B cell (primary cell): Measurements from ENCODE around the gene NBL1. TPM values are rescaled to one million over a fixed set of nuclear protein-coding genes. Genes with fewer than 3 reads are reported as not detected.
A peak's percentile ranks its signal among the peaks of the same experiment; 100 is the strongest.

ENCODE experiments used
- ATAC-seq: fragments of 200-7000 bp; cut with Tn5 transposase; one replicate; pipeline ENCODE4 v1.10.0; 2021; ENCODE audit warnings: low read depth, mild to moderate bottlenecking, moderate number of reproducible peaks, moderate library complexity
- CTCF ChIA-PET: fragments of 350-600 bp; sonication (Branson Sonifier 250); formaldehyde crosslinking; loops from one replicate; lab custom pipeline; 2021; ENCODE audit warnings: antibody characterized with exemption, inconsistent platforms; lab: Charles Lee
- POLR2A ChIA-PET: fragments of 350-600 bp; sonication (Branson Sonifier 250); formaldehyde crosslinking; loops from one replicate; lab custom pipeline; 2021; ENCODE audit warnings: antibody characterized with exemption; lab: Charles Lee
- DNase-seq: peaks from one replicate; pipeline ENCODE4 v3.0.0; 2013
- H2AFZ ChIP-seq: 2 replicates; pipeline ENCODE4 v1.6.1; 2012; ENCODE audit warnings: mild to moderate bottlenecking, low read depth, low read length; ENCODE audit not compliant: insufficient read depth, poor library complexity, severe bottlenecking
- H3K27ac ChIP-seq, 2 donors: 1 replicate in 1 of 2; 2 replicates in 1 of 2; pipeline ENCODE4 v1.5.1; 2012 to 2013; ENCODE audit warnings: low read length in 2 of 2, mild to moderate bottlenecking in 2 of 2, moderate library complexity in 1 of 2
- H3K27me3 ChIP-seq, 4 experiments: fragments of 200-600 bp in 1 of 4; sonication (generic) in 1 of 4; replicated peaks in 1 of 4; 1 replicate in 2 of 4; 2 replicates in 2 of 4; pipeline versions ENCODE4 v1.6.1 to v1.7.0; 2013 to 2016; ENCODE audit warnings: low read length in 3 of 4, mild to moderate bottlenecking in 2 of 4, mixed read lengths in 1 of 4, moderate library complexity in 1 of 4; ENCODE audit not compliant: insufficient read depth in 4 of 4, control insufficient read depth in 3 of 4; ENCODE audit errors: control extremely low read depth in 1 of 4
- H3K36me3 ChIP-seq, 2 experiments: replicated peaks in 1 of 2; 1 replicate in 1 of 2; 2 replicates in 1 of 2; pipeline versions ENCODE4 v1.6.1 to v1.7.1; 2013; ENCODE audit warnings: low read length in 1 of 2; ENCODE audit not compliant: insufficient read depth in 2 of 2, control insufficient read depth in 1 of 2; ENCODE audit errors: control extremely low read depth in 1 of 2, extremely low read depth in 1 of 2
- H3K4me1 ChIP-seq, 2 donors: fragments of 200-600 bp in 1 of 2; sonication (generic) in 1 of 2; 1 replicate in 1 of 2; 2 replicates in 1 of 2; pipeline versions ENCODE4 v1.5.1 to v1.6.1; 2013 to 2017; ENCODE audit warnings: low read length in 2 of 2; ENCODE audit not compliant: control insufficient read depth in 2 of 2, insufficient read depth in 2 of 2
- H3K4me2 ChIP-seq: replicated peaks from 2 replicates; pipeline ENCODE3; 2012; ENCODE audit warnings: mild to moderate bottlenecking, low read depth, low read length; ENCODE audit not compliant: poor library complexity, severe bottlenecking
- H3K4me3 ChIP-seq, 5 experiments: fragments of 200-600 bp in 1 of 5; sonication (generic) in 1 of 5; 1 replicate in 3 of 5; 2 replicates in 2 of 5; pipeline versions ENCODE4 v1.5.1 to v1.7.0; 2011 to 2016; ENCODE audit warnings: low read length in 4 of 5, mild to moderate bottlenecking in 4 of 5, low read depth in 2 of 5, control low read depth in 1 of 5, moderate library complexity in 1 of 5; ENCODE audit not compliant: insufficient read depth in 1 of 5; ENCODE audit errors: control extremely low read depth in 1 of 5, extremely low read depth in 1 of 5
- H3K79me2 ChIP-seq: fragments of 200-600 bp; sonication (generic); one replicate; pipeline ENCODE4 v1.6.0; 2016; ENCODE audit warnings: low read length; ENCODE audit not compliant: control insufficient read depth, insufficient read depth
- H3K9ac ChIP-seq: fragments of 200-600 bp; sonication (generic); 2 replicates; pipeline ENCODE4 v1.6.1; 2017; ENCODE audit warnings: mild to moderate bottlenecking, low read length, moderate library complexity
- H3K9me3 ChIP-seq, 3 donors: one replicate each; pipeline versions ENCODE4 v1.6.1 to v1.7.1; 2013; ENCODE audit warnings: low read length in 2 of 3; ENCODE audit not compliant: control insufficient read depth in 2 of 3, insufficient read depth in 1 of 3; ENCODE audit errors: control extremely low read depth in 1 of 3
- H4K20me1 ChIP-seq: 2 replicates; pipeline ENCODE4 v1.6.0; 2012; ENCODE audit warnings: mild to moderate bottlenecking, low read length; ENCODE audit not compliant: insufficient read depth, control insufficient read depth, poor library complexity, severe bottlenecking
- H3K27ac Mint-ChIP-seq: one replicate; pipeline ENCODE4 v1.8.0; 2021; ENCODE audit warnings: mixed read lengths
- H3K27me3 Mint-ChIP-seq: one replicate; pipeline ENCODE4 v1.8.0; 2021; ENCODE audit warnings: mixed read lengths
- H3K4me1 Mint-ChIP-seq: one replicate; pipeline ENCODE4 v1.8.0; 2021; ENCODE audit warnings: mixed read lengths
- H3K4me3 Mint-ChIP-seq: one replicate; pipeline ENCODE4 v1.8.0; 2021; ENCODE audit warnings: mixed read lengths
- H3K9me3 Mint-ChIP-seq: one replicate; pipeline ENCODE4 v1.8.0; 2022; ENCODE audit warnings: mixed read lengths; ENCODE audit not compliant: insufficient read depth
- CTCF ChIP-seq: fragments of 200-600 bp; IDR thresholded peaks from one replicate; pipeline ENCODE4 v1.8.0; 2022; ENCODE audit warnings: antibody characterized with exemption, mild to moderate bottlenecking
- EZH2 ChIP-seq: IDR thresholded peaks from 2 replicates; pipeline ENCODE4 v1.6.1; 2012; ENCODE audit warnings: borderline replicate concordance, low read depth, mild to moderate bottlenecking, moderate library complexity, low read length; ENCODE audit not compliant: insufficient read depth, poor library complexity, severe bottlenecking
- WGBS: methylation state at CpG from one replicate; pipeline ENCODE4 v1.1.5; 2013; ENCODE audit warnings: missing lambda C conversion rate; ENCODE audit not compliant: insufficient coverage; 5-methylcytosine and 5-hydroxymethylcytosine counted together
- intact Hi-C: fragments of 100-400 bp; cut with micrococcal nuclease; formaldehyde crosslinking; loops from one replicate; pipeline ENCODE4 v1.10.0; 2022
- polyA plus RNA-seq: library from polyadenylated mRNA; depleted of rRNA; stranded (reverse); fragments of >200 nt; gene quantifications from 2 replicates; pipeline ENCODE4 v1.2.3, GENCODE V29; 2012
- total RNA-seq, 2 donors: library from RNA; stranded (reverse); fragments of 120-200 nt in 1 of 2; gene quantifications; 1 replicate in 1 of 2; 2 replicates in 1 of 2; pipeline versions ENCODE4 v1.2.3 to v1.2.4, GENCODE V29; 2013 to 2022

The NBL1 gene
- total and polyA plus RNA-seq, 2 donors (not counting 1 experiment from before 2014, with no cell fraction given): 0.74 to 0.97 TPM

GRCh38 chr1:19665496-19666465, 21.7 kb downstream of the NBL1 start:
- no peak overlapping the region for H3K4me3 ChIP-seq
- DNase-seq (no peak), ATAC-seq (no peak)
- H3K27me3 Mint-ChIP-seq: peaks cover 58% of the 10 kb centered on the region
- H3K9me3 Mint-ChIP-seq: no peaks in the 10 kb centered on the region
- no peaks in the 10 kb centered on the region for H3K79me2 ChIP-seq
- no peaks in the 10 kb centered on the region for H4K20me1 ChIP-seq
- ChIA-PET POLR2A (no interaction called here), CTCF (no interaction called here)
- peaks cover 0 to 3% (median 0%) of the 10 kb centered on the region in 3 donors for H3K9me3 ChIP-seq
- 31% methylated on average over 84 of the region's 84 CpGs for WGBS
- peak overlapping the region; percentile 76 for H3K4me3 Mint-ChIP-seq
- H3K27ac ChIP-seq: no peak overlapping the region
- peak overlapping the region; percentile 28 for H2AFZ ChIP-seq
- peaks cover 17% of the 10 kb centered on the region for H3K4me1 Mint-ChIP-seq
- H3K27me3 ChIP-seq: peaks cover 0 to 45% (median 7%) of the 10 kb centered on the region in 4 experiments
- peak overlapping the region; percentile 72 for H3K4me2 ChIP-seq
- no peak for TF ChIP-seq EZH2
- no peak for TF ChIP-seq CTCF
- H3K4me1 ChIP-seq: peaks cover 17 to 19% of the 10 kb centered on the region in 2 donors
- H3K9ac ChIP-seq: no peak overlapping the region
- H3K36me3 ChIP-seq: no peaks in the 10 kb centered on the region
- intact Hi-C loops: no loop called here
- H3K27ac Mint-ChIP-seq: peak overlapping the region; percentile 43

- peaks cover 13 to 18% of the 10 kb centered on the region in 2 donors for H3K4me1 ChIP-seq
- H3K4me1 Mint-ChIP-seq: peaks cover 15% of the 10 kb centered on the region
- DNase-seq (no peak), ATAC-seq (no peak)
- POLR2A ChIA-PET: no interaction called here
- TF ChIP-seq EZH2: no peak
- no peak for TF ChIP-seq CTCF
- no peak overlapping the region for H3K4me2 ChIP-seq
- peaks cover 0 to 3% (median 0%) of the 10 kb centered on the region in 3 donors for H3K9me3 ChIP-seq
- H3K4me3 ChIP-seq: no peak overlapping the region
- peaks cover 50% of the 10 kb centered on the region for H3K27me3 Mint-ChIP-seq
- H3K27ac Mint-ChIP-seq: no peak overlapping the region
- WGBS: 85% methylated on average over 4 of the region's 8 CpGs
- no peaks in the 10 kb centered on the region for H4K20me1 ChIP-seq
- H3K9ac ChIP-seq: no peak overlapping the region
- CTCF ChIA-PET: interaction anchor here (0.9 to 1.0 kb wide), 3 partner anchors 7 to 36 kb away, joined by 3 to 4 read pairs (median 3); no protein-coding TSS in a partner anchor
- no peaks in the 10 kb centered on the region for H3K79me2 ChIP-seq
- H3K9me3 Mint-ChIP-seq: no peaks in the 10 kb centered on the region
- H3K27me3 ChIP-seq: peaks cover 0 to 53% (median 4%) of the 10 kb centered on the region in 4 experiments
- no peak overlapping the region for H2AFZ ChIP-seq
- no peak overlapping the region for H3K27ac ChIP-seq
- intact Hi-C loops: no loop called here
- no peaks in the 10 kb centered on the region for H3K36me3 ChIP-seq
- no peak overlapping the region for H3K4me3 Mint-ChIP-seq
These were observed 24.8 kb downstream of the NBL1 start for GRCh38 chr1:19668888-19669287.
